GM18507 (cell line): ENCODE data around the gene TTF1.
A peak's percentile ranks its signal among the peaks of the same experiment; 100 is the strongest.

Experiments
- DNase-seq: peaks from one replicate; pipeline ENCODE4 v3.0.0; 2011; ENCODE audit warnings: low read depth; ENCODE audit not compliant: insufficient read length; ENCODE audit errors: extremely low spot score
- FAIRE-seq: peaks from 2 replicates; lab custom pipeline; 2011; peaks lifted over from hg19 to GRCh38; lab: Jason Lieb, UNC

Gene TTF1

GRCh38 chr9:132406554-132407122 is at the start of gene TTF1:
Gene TTF1, minus strand, starts transcription at chr9:132406840. Its CDS starts 4,019 bp downstream, at chr9:132402821.
- DNase-seq: peak; percentile 91
- FAIRE-seq: peak; percentile 86

GRCh38 chr9:132456241-132456640 is 49.6 kb upstream of the TTF1 start:
- FAIRE-seq: no peak
- no peak for DNase-seq

- FAIRE-seq (no peak), DNase-seq (no peak)
Observed at GRCh38 chr9:132451276-132451675, 44.6 kb upstream of the TTF1 start.

- FAIRE-seq: no peak
Observed at GRCh38 chr9:132447902-132448301, 41.3 kb upstream of the TTF1 start.

GRCh38 chr9:132447346-132447745 is 40.7 kb upstream of the TTF1 start:
- no peak for FAIRE-seq
- DNase-seq: no peak

More at GRCh38 chr9:132447902-132448301, 41.3 kb upstream of the TTF1 start:
- no peak for DNase-seq

GRCh38 chr9:132446887-132447286 is 40.2 kb upstream of the TTF1 start:
- FAIRE-seq (no peak), DNase-seq (no peak)

GRCh38 chr9:132443951-132444607 is 37.4 kb upstream of the TTF1 start:
- FAIRE-seq: no peak
- DNase-seq: no peak

GRCh38 chr9:132441404-132441803 is 34.8 kb upstream of the TTF1 start:
- DNase-seq (no peak), FAIRE-seq (no peak)

GRCh38 chr9:132440735-132441134 is 34.1 kb upstream of the TTF1 start:
- no peak for FAIRE-seq
- DNase-seq: no peak

GRCh38 chr9:132439153-132439552 is 32.5 kb upstream of the TTF1 start:
- no peak for FAIRE-seq
- no peak for DNase-seq

- no peak for DNase-seq
- FAIRE-seq: no peak
Observed at GRCh38 chr9:132434881-132435280, 28.2 kb upstream of the TTF1 start.

- no peak for FAIRE-seq
Observed at GRCh38 chr9:132430998-132431397, 24.4 kb upstream of the TTF1 start.

GRCh38 chr9:132426639-132427414 is 20.2 kb upstream of the TTF1 start:
- FAIRE-seq: no peak
- no peak for DNase-seq

More at GRCh38 chr9:132430998-132431397, 24.4 kb upstream of the TTF1 start:
- DNase-seq: no peak

GRCh38 chr9:132425675-132426062 is 19.0 kb upstream of the TTF1 start:
- no peak for FAIRE-seq

GRCh38 chr9:132424857-132425674 is 18.4 kb upstream of the TTF1 start:
- DNase-seq: no peak
- no peak for FAIRE-seq

More at GRCh38 chr9:132425675-132426062, 19.0 kb upstream of the TTF1 start:
- DNase-seq: no peak

GRCh38 chr9:132423503-132423902 is 16.9 kb upstream of the TTF1 start:
- FAIRE-seq (no peak), DNase-seq (no peak)

GRCh38 chr9:132422574-132422973 is 15.9 kb upstream of the TTF1 start:
- DNase-seq (no peak), FAIRE-seq (no peak)

- DNase-seq: no peak
- no peak for FAIRE-seq
Observed at GRCh38 chr9:132418726-132419363, 12.2 kb upstream of the TTF1 start.

GRCh38 chr9:132415181-132415580 is 8.5 kb upstream of the TTF1 start:
- DNase-seq: no peak
- no peak for FAIRE-seq
